ENCODE data around the gene ZFYVE21.

GRCh38 chr14:103739466-103739792 lies 23.8 kb downstream of the ZFYVE21 start:
- TF ChIP-seq EP300 (IDR thresholded peaks at IDR 0.05) (no peak), POLR2A (IDR thresholded peaks at IDR 0.05) (no peak)

Data from gastroesophageal sphincter (tissue), 2 donors.